Measurements from ENCODE around the gene AKAP9.
A peak's percentile ranks its signal among the peaks of the same experiment; 100 is the strongest.
"Not testable (repeated sequence)": the region's sequence is repeated elsewhere in the genome, so short reads cannot be mapped to it uniquely, and the experiment has no call there.

Gene AKAP9

DNA sequence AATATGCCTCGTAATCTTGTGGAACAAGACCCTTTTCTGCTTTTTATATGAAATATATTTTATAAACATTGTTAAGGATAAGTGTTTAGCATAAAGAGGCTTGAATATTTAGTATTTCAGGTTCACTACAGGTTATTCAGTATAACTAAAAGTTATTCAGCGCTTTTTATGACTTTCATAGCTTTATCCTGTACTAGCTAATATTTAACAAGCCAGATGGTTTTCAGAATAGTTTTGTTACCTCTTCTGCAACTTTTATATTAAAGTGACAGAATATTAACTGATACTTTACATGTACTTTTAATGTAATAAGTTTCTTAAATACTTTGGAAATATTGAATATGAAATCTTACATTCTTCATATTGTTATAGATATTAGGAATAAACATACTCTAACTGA lies 118.2 kb downstream of the AKAP9 start:
- DNase-seq = no peak

DNA sequence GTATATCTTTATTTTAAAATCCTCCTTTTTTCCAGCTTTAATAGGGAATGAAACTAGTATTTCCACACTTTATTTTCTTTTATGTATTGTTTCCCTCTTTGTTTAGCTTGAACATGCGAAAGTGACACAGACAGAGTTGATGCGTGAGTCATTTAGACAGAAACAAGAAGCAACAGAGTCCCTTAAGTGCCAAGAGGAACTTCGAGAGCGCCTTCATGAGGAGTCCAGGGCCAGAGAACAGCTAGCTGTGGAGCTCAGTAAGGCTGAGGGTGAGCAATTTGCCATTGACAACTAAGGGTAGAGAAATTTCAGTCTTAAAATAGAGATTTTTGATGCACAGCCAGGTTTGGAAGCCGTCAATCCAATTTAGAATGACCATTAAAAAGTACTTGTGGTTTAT lies 120.5 kb downstream of the AKAP9 start:
- DNase-seq = no peak

DNA sequence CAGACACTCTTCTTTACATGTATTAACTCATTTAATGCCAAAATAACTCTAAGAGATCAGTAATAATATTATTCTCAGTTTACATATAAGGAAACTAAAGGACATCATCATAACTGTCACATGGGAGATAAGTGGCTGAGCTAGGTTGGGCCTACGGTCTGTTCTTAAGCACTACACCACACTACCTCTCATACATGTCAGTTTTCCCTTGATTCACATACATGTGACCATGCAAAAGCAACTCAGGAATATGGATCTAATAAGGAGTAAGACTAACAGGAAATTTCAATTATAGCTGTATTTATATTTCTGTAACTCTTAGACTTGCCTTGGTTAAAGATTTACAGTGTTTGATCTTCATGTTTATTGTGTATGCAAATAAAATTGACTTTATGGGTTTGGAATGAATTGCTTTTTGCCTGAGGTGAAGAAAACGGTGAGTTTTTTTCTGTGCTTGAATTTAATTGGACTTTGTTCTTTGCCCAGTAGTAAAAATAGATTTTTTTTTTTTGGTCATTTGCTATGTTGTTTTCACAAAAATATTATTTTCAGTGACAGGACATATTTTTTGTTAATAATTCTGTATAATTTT lies 123.9 kb downstream of the AKAP9 start:
- no peak for DNase-seq

DNA sequence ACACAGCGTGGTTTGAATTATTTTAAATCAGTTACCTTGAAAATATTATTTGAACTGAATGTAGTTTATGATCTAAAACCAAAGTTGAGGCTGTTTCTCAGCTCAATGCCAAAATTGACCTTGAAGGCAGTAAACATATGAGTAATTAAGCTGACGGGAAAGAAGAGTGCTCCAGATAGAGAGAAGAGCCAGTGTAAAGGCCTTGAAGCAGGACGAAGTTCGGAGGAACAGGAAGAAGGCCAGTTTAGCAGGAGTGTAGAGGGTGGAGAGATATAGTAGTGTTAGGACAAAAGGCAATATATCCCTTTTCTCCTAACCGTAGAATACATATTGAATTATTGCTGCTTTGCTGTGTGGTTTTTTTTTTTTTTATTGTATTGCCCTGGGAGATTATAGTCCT lies 130.4 kb downstream of the AKAP9 start:
- DNase-seq = no peak

DNA sequence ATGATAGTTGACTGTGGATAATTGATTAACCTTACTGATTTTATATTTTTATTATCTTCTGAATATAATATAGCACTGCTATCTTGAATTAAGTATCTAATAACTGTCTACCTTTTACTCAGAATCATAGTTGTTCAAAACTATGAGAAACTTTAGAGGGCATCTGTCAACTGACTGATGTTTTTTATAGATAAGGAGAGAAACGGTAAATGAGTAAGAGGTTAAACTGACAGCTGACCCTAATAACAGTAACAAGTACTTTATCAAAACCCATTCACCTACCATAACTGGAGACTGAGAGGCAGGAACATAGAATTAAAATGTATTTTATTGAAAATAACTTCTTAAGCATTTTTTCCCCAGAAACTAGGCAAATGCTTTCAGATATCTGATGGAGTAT lies 131.5 kb downstream of the AKAP9 start:
- DNase-seq = no peak

DNA sequence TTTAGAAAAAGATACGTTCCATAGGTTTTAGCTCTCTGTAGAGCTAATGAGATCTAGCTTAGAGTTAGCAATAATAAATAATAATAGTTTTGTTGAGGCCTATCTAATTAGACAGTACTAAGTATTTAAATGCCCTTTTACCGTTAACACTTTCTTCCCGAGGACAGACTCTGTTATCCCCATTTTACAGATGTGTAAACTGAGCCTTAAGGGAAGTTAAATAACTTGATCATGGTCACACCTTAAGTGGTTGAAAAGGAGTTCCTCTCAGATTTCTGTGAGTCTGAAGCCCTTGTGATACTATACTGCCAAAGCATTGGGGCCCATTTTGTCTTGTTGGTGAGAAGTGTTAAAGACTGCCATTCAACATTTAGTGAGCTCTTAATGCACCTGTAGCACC lies 132.0 kb downstream of the AKAP9 start:
- DNase-seq = no peak

DNA sequence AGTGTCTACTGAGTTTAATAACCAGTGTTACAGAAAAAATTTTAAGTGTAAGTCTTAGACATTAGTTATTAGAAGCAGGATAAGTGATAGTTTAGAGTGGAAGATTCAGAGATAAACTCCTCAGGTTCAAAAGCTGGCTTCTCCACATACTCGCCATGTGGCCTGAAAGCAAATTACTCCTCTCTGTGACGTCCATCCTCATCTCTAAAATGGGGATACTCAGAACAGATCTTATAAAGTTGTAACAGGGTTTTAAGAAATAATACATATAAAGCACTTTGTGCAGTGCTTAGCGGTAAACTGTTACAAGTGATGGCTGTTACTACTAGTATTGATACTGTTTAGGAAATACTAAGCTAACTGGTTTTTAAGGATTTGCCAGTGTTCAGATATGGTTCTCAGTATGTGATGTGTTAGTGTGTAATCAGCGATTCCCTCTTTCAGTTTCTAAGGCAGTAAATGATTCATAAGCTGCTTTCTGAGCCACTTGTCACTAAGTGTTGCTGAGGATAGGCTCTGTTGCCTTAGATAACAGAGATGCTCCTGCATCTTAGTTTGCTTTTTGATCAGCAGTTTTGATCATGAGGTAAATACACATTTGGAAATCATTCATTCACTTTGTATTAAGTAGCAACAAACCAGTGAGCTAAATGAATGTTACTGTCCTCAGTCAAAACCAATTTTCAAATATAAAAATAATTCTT lies 134.9 kb downstream of the AKAP9 start:
- DNase-seq = no peak

DNA sequence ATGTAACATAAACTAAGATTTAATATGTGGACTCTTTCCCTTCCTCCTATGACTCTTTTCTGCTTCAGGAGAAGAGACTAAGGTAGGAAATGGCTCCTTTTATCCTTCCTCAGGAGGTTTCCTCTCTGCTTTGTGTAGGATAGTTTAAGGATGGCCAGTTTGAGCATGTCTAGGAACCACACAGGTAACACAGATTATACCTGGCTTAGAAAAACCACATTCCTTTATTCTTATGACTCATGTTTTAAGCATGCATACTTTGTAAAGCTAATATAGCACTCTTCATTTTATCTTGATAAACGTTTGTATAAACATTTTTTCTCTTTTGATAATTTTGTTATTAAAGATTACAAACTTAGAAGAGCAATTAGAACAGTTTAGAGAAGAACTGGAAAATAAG lies 135.8 kb downstream of the AKAP9 start:
- no peak for DNase-seq

DNA sequence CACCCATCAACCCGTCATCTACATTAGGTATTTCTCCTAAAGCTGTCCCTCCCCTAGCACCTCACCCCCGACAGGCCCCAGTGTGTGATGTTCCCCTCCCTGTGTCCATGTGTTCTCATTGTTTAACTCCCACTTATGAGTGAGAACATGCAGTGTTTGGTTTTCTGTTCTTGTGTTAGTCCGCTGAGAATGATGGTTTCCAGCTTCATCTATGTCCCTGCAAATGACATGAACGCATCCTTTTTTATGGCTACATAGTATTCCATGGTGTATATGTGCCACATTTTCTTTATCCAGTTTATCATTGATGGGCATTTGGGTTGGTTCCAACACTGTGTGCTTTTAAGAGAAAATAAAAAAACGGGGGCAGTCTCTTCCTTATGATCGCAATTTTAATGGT lies 143.3 kb downstream of the AKAP9 start:
- DNase-seq = not testable (repeated sequence)

DNA sequence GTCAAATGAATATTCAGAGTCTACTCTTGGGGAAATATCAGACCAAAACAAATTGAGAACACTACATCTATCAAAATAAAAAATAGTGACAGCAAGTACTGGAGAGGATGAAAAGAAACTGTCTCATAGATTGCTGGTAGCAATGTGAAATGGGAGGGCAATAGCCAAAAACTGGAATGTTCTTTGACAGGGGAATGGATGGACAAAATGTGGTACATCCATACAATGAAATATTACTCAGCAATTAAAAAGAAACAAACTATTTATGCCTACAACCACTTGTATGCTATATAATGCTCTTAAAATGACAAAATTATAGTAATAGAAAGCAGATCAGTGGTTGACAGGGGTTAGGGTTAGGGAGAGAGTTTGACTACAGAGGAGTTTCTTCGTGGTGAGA lies 147.6 kb downstream of the AKAP9 start:
- DNase-seq = no peak

DNA sequence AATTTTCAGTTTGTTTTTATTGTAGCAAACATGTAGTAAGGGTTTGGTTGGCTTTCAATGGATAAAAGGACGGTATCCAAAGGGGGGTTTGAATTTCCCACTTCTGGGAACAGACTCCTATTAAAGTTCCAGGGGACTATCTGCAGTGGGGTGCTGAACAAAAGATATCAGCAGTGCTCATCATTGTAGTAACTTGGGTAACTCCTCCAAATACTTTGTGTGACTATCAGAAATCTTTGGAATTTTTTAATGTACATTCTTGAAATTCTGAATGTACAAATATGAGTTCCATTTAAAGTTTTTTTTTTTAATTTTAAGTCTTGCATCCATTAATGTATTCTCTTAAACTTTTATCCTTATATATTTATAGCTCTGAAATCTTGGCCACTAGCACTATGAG lies 151.5 kb downstream of the AKAP9 start:
- no peak for DNase-seq

DNA sequence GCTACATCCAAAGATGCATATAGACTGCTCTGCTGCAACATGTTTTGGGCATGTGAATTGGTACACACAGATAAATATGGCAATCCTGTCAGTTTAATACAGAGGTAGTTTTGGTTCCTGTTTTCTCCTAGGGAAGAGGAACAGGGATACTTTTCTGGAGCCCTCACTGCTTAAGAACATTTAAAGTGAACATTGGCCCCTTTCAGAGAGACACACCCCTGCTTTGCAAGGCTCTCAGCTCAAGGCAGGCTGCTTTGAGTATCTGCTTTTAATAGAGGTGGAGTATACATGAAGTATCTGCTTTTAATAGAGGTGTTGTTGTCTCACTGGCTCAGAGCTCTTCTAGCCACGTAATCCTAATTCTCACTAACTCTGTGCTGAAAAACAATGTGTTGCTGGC lies 154.7 kb downstream of the AKAP9 start:
- no peak for DNase-seq

DNA sequence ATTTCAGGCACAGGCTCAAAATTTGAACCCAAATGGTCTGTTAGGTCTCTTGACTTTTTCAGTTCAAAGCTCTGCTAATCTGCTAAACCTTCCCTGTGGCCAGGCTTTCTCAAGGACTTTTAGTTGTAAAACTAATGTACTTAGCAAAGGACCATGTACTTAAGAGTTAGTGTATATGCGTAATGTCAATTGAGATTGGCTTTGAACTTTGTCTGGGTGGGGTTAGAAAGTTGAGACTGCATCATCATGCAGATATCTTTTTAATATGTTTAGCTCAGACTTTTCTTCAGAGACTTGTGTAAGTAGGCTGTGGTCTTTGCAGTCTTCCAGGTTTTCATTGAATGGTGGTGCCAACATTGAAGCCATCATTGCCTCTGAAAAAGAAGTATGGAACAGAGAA lies 159.9 kb downstream of the AKAP9 start:
- no peak for DNase-seq

DNA sequence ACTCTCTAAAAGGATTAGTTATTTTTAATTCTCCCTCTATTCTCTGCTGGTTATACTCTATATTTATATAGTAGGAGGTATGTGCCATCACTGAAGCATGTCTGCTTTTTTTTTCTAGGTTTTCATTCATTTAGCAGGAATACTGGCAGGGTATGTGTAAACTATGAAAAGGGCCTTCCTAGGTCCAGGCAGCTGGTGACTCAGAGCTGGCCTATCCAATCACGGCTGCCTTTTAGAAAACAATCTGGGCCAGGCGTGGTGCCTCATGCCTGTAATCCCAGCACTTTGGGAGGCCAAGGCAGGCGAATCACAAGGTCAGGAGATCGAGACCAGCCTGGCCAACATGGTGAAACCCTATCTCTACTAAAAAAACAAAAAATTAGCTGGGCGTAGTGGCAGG lies 162.2 kb downstream of the AKAP9 start:
- not testable (repeated sequence) for DNase-seq

DNA sequence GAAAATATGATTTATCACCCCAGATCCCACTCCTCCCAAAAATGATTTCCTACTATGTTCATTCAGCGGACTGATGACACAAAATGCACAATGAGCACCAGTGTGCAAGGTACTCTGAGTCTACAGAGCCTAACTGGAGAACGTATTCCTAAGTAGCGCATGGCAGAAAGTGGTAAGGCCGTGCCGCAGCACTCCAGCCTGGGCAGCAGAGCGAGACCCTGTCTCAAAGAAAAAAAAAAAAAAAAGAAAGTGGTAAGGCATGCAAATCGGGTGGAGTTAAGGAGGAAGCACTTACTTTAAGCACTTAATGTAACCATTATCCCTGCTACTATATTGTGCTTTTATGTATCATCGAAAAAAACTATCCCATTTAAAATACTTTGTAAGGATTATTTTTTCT lies 168.2 kb downstream of the AKAP9 start:
- DNase-seq = no peak

DNA sequence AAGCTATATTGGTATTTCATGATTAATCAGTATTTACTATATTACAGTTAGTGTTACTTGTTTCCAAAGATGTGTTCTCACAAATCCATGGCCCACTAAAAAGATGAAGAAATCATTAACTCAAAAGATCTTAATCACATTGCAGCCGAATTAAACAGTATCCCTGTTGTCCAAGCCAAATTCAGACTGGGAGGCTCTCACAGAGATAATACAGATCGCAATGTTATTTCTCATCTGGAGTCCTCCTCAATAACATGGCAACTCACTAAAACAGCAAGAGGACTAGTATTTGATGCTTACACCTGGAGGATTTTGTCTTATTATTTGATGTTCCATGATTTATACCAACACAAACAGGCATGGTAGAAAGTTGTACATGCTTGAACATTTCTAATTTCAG lies 170.2 kb downstream of the AKAP9 start:
- DNase-seq = no peak

DNA sequence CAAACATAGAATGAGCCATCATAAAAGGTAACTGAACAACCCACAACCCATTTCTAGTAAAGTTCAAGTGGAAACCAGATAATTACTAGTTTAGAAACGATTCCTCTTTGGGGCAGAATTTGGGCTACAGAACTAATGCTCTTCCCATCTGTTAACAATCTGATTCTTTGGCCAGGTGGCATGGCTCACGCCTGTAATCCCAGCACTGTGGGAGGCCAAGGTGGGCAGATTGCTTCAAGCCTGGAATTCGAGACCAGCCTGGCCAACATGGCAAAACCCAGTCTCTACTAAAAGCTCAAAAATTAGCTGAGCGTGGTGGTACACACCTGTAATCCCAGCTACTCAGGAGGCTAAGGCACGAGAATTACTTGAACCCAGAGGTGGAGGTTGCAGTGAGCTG lies 175.2 kb downstream of the AKAP9 start:
- no peak for DNase-seq

DNA sequence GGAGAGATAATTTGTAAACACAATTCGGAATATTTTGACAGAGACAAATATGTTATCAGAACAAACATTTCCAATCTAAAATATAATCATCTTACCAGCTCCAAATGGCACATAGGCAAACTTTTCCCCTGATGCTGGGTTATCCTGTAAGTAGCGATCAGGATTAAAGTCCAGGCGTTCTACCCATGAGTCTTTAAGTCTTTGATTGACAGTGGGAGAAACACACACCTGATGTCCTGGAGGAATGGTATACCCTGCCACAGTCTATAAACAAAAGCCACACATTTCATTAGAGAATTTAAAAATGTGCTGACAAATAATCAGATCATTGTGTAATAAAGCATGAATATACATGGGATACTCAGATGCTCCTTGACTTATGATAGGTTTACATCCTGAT lies 176.3 kb downstream of the AKAP9 start:
- no peak for DNase-seq

DNA sequence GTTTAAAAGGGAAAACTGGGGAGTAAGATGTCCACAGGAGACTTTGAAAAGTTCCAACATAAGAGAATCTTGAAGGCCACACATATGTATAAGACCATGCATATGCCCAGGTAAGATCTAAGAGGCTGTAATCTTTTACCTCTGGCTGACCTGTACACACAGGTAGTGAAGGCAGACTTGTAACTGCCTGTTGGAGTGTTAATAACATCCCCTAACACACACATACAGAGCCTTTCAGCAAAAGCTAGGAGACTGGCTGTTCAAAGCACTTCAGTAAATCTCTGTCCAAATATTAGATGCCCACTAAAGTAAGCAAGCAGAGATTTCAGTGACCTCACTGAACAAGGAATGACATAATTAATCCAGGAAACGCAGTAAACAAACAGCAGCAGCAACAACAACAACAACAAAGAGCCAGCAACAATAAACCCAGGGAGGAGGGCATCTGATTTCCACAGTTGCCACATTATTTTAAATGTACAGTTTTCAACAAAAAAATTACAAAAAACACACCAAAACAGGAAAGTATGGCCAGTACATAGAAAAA lies 178.6 kb downstream of the AKAP9 start:
- DNase-seq = no peak

DNA sequence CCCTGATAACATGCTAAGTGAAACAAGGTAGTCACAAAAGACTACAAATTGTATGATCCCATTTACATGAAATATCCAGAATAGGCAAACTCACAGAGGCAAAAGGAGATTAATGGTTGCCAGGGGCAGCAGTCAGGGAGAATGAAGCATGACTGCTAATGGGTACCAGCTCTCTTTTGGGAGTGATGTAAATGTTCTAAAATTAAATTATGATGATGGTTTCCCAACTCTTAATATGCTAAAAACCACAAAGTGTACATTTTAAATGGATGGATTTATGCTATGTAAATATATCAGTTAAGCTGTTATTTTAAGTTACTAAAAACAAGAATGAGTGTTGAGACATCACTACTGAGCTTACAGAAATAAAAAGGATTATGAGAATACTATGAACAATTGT lies 181.0 kb downstream of the AKAP9 start:
- no peak for DNase-seq

DNA sequence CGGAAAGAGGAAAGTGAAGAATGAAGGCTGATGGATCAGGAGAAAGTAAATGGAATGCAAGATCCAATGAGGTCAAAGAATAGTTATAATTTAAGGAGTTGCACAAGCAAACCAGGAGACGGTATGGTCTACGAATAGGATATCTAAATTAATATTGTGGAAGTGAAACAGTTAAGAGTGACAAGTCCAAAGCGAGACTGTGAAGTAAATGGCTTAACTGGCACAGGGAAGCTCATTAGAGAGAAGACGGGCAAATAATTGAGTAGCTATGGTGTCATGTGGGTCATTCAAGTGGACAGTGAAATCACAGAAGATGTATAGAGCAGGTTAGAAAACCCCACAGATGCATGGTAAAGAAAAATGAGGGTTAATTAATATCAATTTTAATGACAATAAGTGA lies 190.4 kb downstream of the AKAP9 start:
- DNase-seq = no peak

DNA sequence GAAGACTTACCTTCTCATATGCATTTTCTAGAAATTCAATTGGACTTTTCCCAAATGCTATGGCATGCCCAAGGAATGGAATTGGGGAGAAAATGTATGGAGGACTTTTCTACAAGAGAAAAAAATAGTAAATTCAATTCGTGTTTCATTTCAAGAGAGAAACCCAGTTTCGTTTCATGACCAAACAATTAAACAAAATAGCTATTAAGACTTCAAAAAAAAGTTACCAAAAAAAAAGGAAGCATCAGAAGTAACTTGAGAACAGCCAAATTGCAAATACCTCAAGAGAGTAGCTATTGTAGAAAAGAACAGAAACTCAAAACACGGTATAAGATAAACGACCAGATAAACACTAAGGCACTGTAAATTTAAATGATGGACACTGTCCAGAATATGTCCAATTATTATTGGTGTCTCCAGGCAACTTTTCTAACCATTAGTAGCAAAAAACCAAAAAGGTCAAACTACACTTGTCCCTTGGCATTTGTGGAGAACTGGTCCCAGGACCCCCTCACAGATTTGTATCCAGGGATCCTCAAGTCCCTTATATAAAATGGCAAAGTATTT lies 191.2 kb downstream of the AKAP9 start:
- DNase-seq = no peak

DNA sequence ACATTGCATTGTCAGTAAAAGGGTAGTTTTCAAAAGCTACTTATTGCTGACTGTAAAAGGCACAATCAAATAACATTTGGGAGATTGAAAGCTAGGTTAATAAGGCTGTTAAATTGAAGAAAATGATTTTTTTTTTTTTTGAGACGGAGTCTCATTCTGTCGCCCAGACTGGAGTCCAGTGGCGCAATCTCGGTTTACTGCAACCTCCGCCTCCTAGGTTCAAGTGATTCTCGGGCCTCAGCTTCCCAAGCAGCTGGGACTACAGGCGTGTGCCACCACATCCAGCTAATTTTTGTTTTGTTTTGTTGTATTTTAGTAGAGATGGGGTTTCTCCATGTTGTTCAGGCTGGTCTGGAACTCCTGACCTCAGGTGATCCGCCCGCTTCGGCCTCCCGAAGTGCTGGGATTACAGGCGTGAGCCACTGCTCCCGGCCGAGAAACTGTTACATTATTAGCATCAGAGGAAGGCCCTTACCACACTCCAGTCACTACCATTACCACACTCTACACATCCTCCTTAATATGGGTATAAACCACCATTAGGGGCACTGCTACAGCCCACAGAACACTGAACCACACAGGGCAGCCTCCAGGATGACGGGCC lies 192.6 kb downstream of the AKAP9 start:
- DNase-seq = peak in 1 of 51 donors; percentile 24
